GM12892 (cell line): ENCODE measurements around the gene TRRAP.

ENCODE experiments used
- POLR2AphosphoS5 ChIP-seq: IDR thresholded peaks from 2 replicates; pipeline ENCODE4 v1.6.1; 2011; ENCODE audit warnings: low read depth, low read length, control low read depth
- TAF1 ChIP-seq: IDR thresholded peaks from 2 replicates; pipeline ENCODE4 v1.6.1; 2011; ENCODE audit warnings: low read depth, mild to moderate bottlenecking, control low read depth, low read length, borderline replicate concordance

- TF ChIP-seq TAF1 (no peak), POLR2AphosphoS5 (no peak)
These were observed 145.7 kb downstream of the TRRAP start for GRCh38 chr7:99024066-99024465.
